B cell (primary cell): ENCODE measurements around the gene RAPGEF1. TPM values are rescaled to one million over a fixed set of nuclear protein-coding genes. Genes with fewer than 3 reads are reported as not detected.

Source experiments
- ATAC-seq: fragments of 200-7000 bp; cut with Tn5 transposase; one replicate; pipeline ENCODE4 v1.10.0; 2021; ENCODE audit warnings: low read depth, mild to moderate bottlenecking, moderate number of reproducible peaks, moderate library complexity
- CTCF ChIA-PET: fragments of 350-600 bp; sonication (Branson Sonifier 250); formaldehyde crosslinking; loops from one replicate; lab custom pipeline; 2021; ENCODE audit warnings: antibody characterized with exemption, inconsistent platforms; lab: Charles Lee
- POLR2A ChIA-PET: fragments of 350-600 bp; sonication (Branson Sonifier 250); formaldehyde crosslinking; loops from one replicate; lab custom pipeline; 2021; ENCODE audit warnings: antibody characterized with exemption; lab: Charles Lee
- DNase-seq: peaks from one replicate; pipeline ENCODE4 v3.0.0; 2013
- H2AFZ ChIP-seq: 2 replicates; pipeline ENCODE4 v1.6.1; 2012; ENCODE audit warnings: mild to moderate bottlenecking, low read depth, low read length; ENCODE audit not compliant: insufficient read depth, poor library complexity, severe bottlenecking
- H3K27ac ChIP-seq, 2 donors: 1 replicate in 1 of 2; 2 replicates in 1 of 2; pipeline ENCODE4 v1.5.1; 2012 to 2013; ENCODE audit warnings: low read length in 2 of 2, mild to moderate bottlenecking in 2 of 2, moderate library complexity in 1 of 2
- H3K27me3 ChIP-seq, 4 experiments: fragments of 200-600 bp in 1 of 4; sonication (generic) in 1 of 4; replicated peaks in 1 of 4; 1 replicate in 2 of 4; 2 replicates in 2 of 4; pipeline versions ENCODE4 v1.6.1 to v1.7.0; 2013 to 2016; ENCODE audit warnings: low read length in 3 of 4, mild to moderate bottlenecking in 2 of 4, mixed read lengths in 1 of 4, moderate library complexity in 1 of 4; ENCODE audit not compliant: insufficient read depth in 4 of 4, control insufficient read depth in 3 of 4; ENCODE audit errors: control extremely low read depth in 1 of 4
- H3K36me3 ChIP-seq, 2 experiments: replicated peaks in 1 of 2; 1 replicate in 1 of 2; 2 replicates in 1 of 2; pipeline versions ENCODE4 v1.6.1 to v1.7.1; 2013; ENCODE audit warnings: low read length in 1 of 2; ENCODE audit not compliant: insufficient read depth in 2 of 2, control insufficient read depth in 1 of 2; ENCODE audit errors: control extremely low read depth in 1 of 2, extremely low read depth in 1 of 2
- H3K4me1 ChIP-seq, 2 donors: fragments of 200-600 bp in 1 of 2; sonication (generic) in 1 of 2; 1 replicate in 1 of 2; 2 replicates in 1 of 2; pipeline versions ENCODE4 v1.5.1 to v1.6.1; 2013 to 2017; ENCODE audit warnings: low read length in 2 of 2; ENCODE audit not compliant: control insufficient read depth in 2 of 2, insufficient read depth in 2 of 2
- H3K4me2 ChIP-seq: replicated peaks from 2 replicates; pipeline ENCODE3; 2012; ENCODE audit warnings: mild to moderate bottlenecking, low read depth, low read length; ENCODE audit not compliant: poor library complexity, severe bottlenecking
- H3K4me3 ChIP-seq, 5 experiments: fragments of 200-600 bp in 1 of 5; sonication (generic) in 1 of 5; 1 replicate in 3 of 5; 2 replicates in 2 of 5; pipeline versions ENCODE4 v1.5.1 to v1.7.0; 2011 to 2016; ENCODE audit warnings: low read length in 4 of 5, mild to moderate bottlenecking in 4 of 5, low read depth in 2 of 5, control low read depth in 1 of 5, moderate library complexity in 1 of 5; ENCODE audit not compliant: insufficient read depth in 1 of 5; ENCODE audit errors: control extremely low read depth in 1 of 5, extremely low read depth in 1 of 5
- H3K79me2 ChIP-seq: fragments of 200-600 bp; sonication (generic); one replicate; pipeline ENCODE4 v1.6.0; 2016; ENCODE audit warnings: low read length; ENCODE audit not compliant: control insufficient read depth, insufficient read depth
- H3K9ac ChIP-seq: fragments of 200-600 bp; sonication (generic); 2 replicates; pipeline ENCODE4 v1.6.1; 2017; ENCODE audit warnings: mild to moderate bottlenecking, low read length, moderate library complexity
- H3K9me3 ChIP-seq, 3 donors: one replicate each; pipeline versions ENCODE4 v1.6.1 to v1.7.1; 2013; ENCODE audit warnings: low read length in 2 of 3; ENCODE audit not compliant: control insufficient read depth in 2 of 3, insufficient read depth in 1 of 3; ENCODE audit errors: control extremely low read depth in 1 of 3
- H4K20me1 ChIP-seq: 2 replicates; pipeline ENCODE4 v1.6.0; 2012; ENCODE audit warnings: mild to moderate bottlenecking, low read length; ENCODE audit not compliant: insufficient read depth, control insufficient read depth, poor library complexity, severe bottlenecking
- H3K27ac Mint-ChIP-seq: one replicate; pipeline ENCODE4 v1.8.0; 2021; ENCODE audit warnings: mixed read lengths
- H3K27me3 Mint-ChIP-seq: one replicate; pipeline ENCODE4 v1.8.0; 2021; ENCODE audit warnings: mixed read lengths
- H3K4me1 Mint-ChIP-seq: one replicate; pipeline ENCODE4 v1.8.0; 2021; ENCODE audit warnings: mixed read lengths
- H3K4me3 Mint-ChIP-seq: one replicate; pipeline ENCODE4 v1.8.0; 2021; ENCODE audit warnings: mixed read lengths
- H3K9me3 Mint-ChIP-seq: one replicate; pipeline ENCODE4 v1.8.0; 2022; ENCODE audit warnings: mixed read lengths; ENCODE audit not compliant: insufficient read depth
- CTCF ChIP-seq: fragments of 200-600 bp; IDR thresholded peaks from one replicate; pipeline ENCODE4 v1.8.0; 2022; ENCODE audit warnings: antibody characterized with exemption, mild to moderate bottlenecking
- EZH2 ChIP-seq: IDR thresholded peaks from 2 replicates; pipeline ENCODE4 v1.6.1; 2012; ENCODE audit warnings: borderline replicate concordance, low read depth, mild to moderate bottlenecking, moderate library complexity, low read length; ENCODE audit not compliant: insufficient read depth, poor library complexity, severe bottlenecking
- WGBS: methylation state at CpG from one replicate; pipeline ENCODE4 v1.1.5; 2013; ENCODE audit warnings: missing lambda C conversion rate; ENCODE audit not compliant: insufficient coverage; 5-methylcytosine and 5-hydroxymethylcytosine counted together
- intact Hi-C: fragments of 100-400 bp; cut with micrococcal nuclease; formaldehyde crosslinking; loops from one replicate; pipeline ENCODE4 v1.10.0; 2022
- polyA plus RNA-seq: library from polyadenylated mRNA; depleted of rRNA; stranded (reverse); fragments of >200 nt; gene quantifications from 2 replicates; pipeline ENCODE4 v1.2.3, GENCODE V29; 2012
- total RNA-seq, 2 donors: library from RNA; stranded (reverse); fragments of 120-200 nt in 1 of 2; gene quantifications; 1 replicate in 1 of 2; 2 replicates in 1 of 2; pipeline versions ENCODE4 v1.2.3 to v1.2.4, GENCODE V29; 2013 to 2022

RAPGEF1 gene
- total and polyA plus RNA-seq, 2 donors (not counting 1 experiment from before 2014, with no cell fraction given), result 134 to 447 TPM

GRCh38 chr9:131747352-131747751, 7.5 kb upstream of the RAPGEF1 start:
- DNase-seq (peak; percentile 72), ATAC-seq (peak; percentile 56)
- H3K9me3 ChIP-seq, result no peaks in the 10 kb centered on the region
- H3K27me3 ChIP-seq, result no peaks in the 10 kb centered on the region
- no peak for TF ChIP-seq EZH2
- peak; percentile 64 for TF ChIP-seq CTCF
- CTCF ChIA-PET, result interaction anchor here (0.7 to 15.1 kb wide), 7 partner anchors 9 to 397 kb away, joined by 3 to 263 read pairs (median 11); no protein-coding TSS in a partner anchor
- H2AFZ ChIP-seq, result no peak overlapping the region
- H3K79me2 ChIP-seq, result no peaks in the 10 kb centered on the region
- POLR2A ChIA-PET, result interaction anchor here (0.7 kb wide), 1 partner anchor 156 kb away, joined by 4 read pairs; no protein-coding TSS in a partner anchor
- Mint-ChIP-seq H3K4me3 (no peak overlapping the region), H3K4me1 (peaks cover 32% of the 10 kb centered on the region), H3K27ac (no peak overlapping the region), H3K27me3 (no peaks in the 10 kb centered on the region), H3K9me3 (no peaks in the 10 kb centered on the region)
- H3K27ac ChIP-seq, result no peak overlapping the region
- no peaks in the 10 kb centered on the region for H3K36me3 ChIP-seq
- no CpG with 5 or more reads among the region's 5 CpGs for WGBS
- no peak overlapping the region for H3K4me3 ChIP-seq
- intact Hi-C loops, result loop anchor here (1.0 to 10.0 kb wide), 4 partner anchors 156 to 397 kb away; partner anchors contain the start of gene POMT1
- no peak overlapping the region for H3K9ac ChIP-seq
- peaks cover 17 to 19% of the 10 kb centered on the region in 2 donors for H3K4me1 ChIP-seq
- no peaks in the 10 kb centered on the region for H4K20me1 ChIP-seq
- no peak overlapping the region for H3K4me2 ChIP-seq

- ATAC-seq (no peak), DNase-seq (no peak)
- Histone ChIP-seq H3K27ac (no peak overlapping the region), H2AFZ (no peak overlapping the region), H3K4me1 (peaks cover 17 to 19% of the 10 kb centered on the region in 2 donors), H3K4me3 (no peak overlapping the region), H3K27me3 (no peaks in the 10 kb centered on the region), H3K9ac (no peak overlapping the region), H3K36me3 (no peaks in the 10 kb centered on the region), H3K4me2 (no peak overlapping the region), H4K20me1 (no peaks in the 10 kb centered on the region), H3K79me2 (peaks cover 3% of the 10 kb centered on the region), H3K9me3 (no peaks in the 10 kb centered on the region)
- Mint-ChIP-seq H3K4me3 (no peak overlapping the region), H3K27me3 (no peaks in the 10 kb centered on the region), H3K27ac (no peak overlapping the region), H3K4me1 (peaks cover 32% of the 10 kb centered on the region), H3K9me3 (no peaks in the 10 kb centered on the region)
- POLR2A ChIA-PET, result interaction anchor here (2.8 kb wide), 1 partner anchor 124 kb away, joined by 9 read pairs; no protein-coding TSS in a partner anchor
- CTCF ChIA-PET, result interaction anchor here (0.8 to 15.1 kb wide), 16 partner anchors 10 to 395 kb away, joined by 3 to 263 read pairs (median 6); no protein-coding TSS in a partner anchor
- intact Hi-C loops, result loop anchor here (5.0 to 10.0 kb wide), 2 partner anchors 241 to 373 kb away; partner anchors contain the start of gene POMT1
- 100% methylated on average over 2 of the region's 2 CpGs for WGBS
- TF ChIP-seq EZH2 (no peak), CTCF (no peak)
These were observed 5.7 kb upstream of the RAPGEF1 start for GRCh38 chr9:131745610-131746009.
